Right atrium auricular region (tissue), 2 donors: Measurements from ENCODE around the gene SPOP. TPM values are rescaled to one million over a fixed set of nuclear protein-coding genes. Genes with fewer than 3 reads are reported as not detected.

Experiments
- DNase-seq: peaks from one replicate; pipeline ENCODE4 v3.0.0-alpha.2; 2019; ENCODE audit warnings: low spot score
- H3K27ac ChIP-seq, 2 donors: fragments of 200-600 bp; sonication (generic); 1 replicate in 1 of 2; 2 replicates in 1 of 2; pipeline ENCODE4 v1.5.1; 2016 to 2019
- H3K27me3 ChIP-seq, 2 donors: fragments of 200-600 bp; sonication (generic); one replicate each; pipeline versions ENCODE4 v1.5.1 to v1.6.0; 2017 to 2019
- H3K36me3 ChIP-seq: fragments of 200-600 bp; sonication (generic); one replicate; pipeline ENCODE4 v1.5.1; 2016
- H3K4me1 ChIP-seq, 2 donors: fragments of 200-600 bp; sonication (generic); one replicate each; pipeline versions ENCODE4 v1.5.1 to v1.6.0; 2017 to 2019
- H3K4me3 ChIP-seq, 2 donors: fragments of 200-600 bp; sonication (generic); 1 replicate in 1 of 2; 2 replicates in 1 of 2; pipeline ENCODE4 v1.5.1; 2017 to 2019; ENCODE audit warnings: mild to moderate bottlenecking in 1 of 2, moderate library complexity in 1 of 2
- H3K9me3 ChIP-seq, 2 donors: fragments of 200-600 bp; sonication (generic); one replicate each; pipeline ENCODE4 v1.5.1; 2019
- CTCF ChIP-seq, 2 donors: fragments of 200-600 bp; sonication (generic); IDR thresholded peaks; one replicate each; pipeline ENCODE4 v1.5.1; 2019; ENCODE audit warnings: antibody characterized with exemption in 2 of 2
- total RNA-seq, 2 donors: library from RNA; depleted of rRNA; stranded (reverse); fragments of >200 nt; gene quantifications; one replicate each; pipeline ENCODE4 v1.1.0, GENCODE V29; 2016

The SPOP gene
- total RNA-seq, 2 donors from 2014 or later: 40.9 to 71.8 TPM

- H3K4me1 ChIP-seq: peaks cover 0 to 24% of the 10 kb centered on the region in 2 donors
- peaks cover 47% of the 10 kb centered on the region for H3K36me3 ChIP-seq
- H3K27ac ChIP-seq: peak within 1 kb of the TSS; percentile 82 to 95
- DNase-seq: peak; percentile 99
- H3K27me3 ChIP-seq: no peaks in the 10 kb centered on the region
- H3K4me3 ChIP-seq: peak within 1 kb of the TSS; percentile 95 to 97
- H3K9me3 ChIP-seq: no peaks in the 10 kb centered on the region
- peak; percentile 85 to 90 for TF ChIP-seq CTCF (IDR thresholded peaks at IDR 0.05)
Measured at GRCh38 chr17:49707608-49708514, 30.0 kb upstream of the SPOP start, which contains the start of gene SLC35B1. Gene SLC35B1, minus strand, starts transcription at chr17:49707964. Its CDS starts 131 bp downstream, at chr17:49707833.

GRCh38 chr17:49707246-49707607 is 29.3 kb upstream of the SPOP start:
- Histone ChIP-seq H3K27me3 (no peaks in the 10 kb centered on the region), H3K36me3 (peaks cover 51% of the 10 kb centered on the region), H3K27ac (peak overlapping the region; percentile 82 to 95), H3K4me1 (peaks cover 0 to 24% of the 10 kb centered on the region in 2 donors), H3K9me3 (no peaks in the 10 kb centered on the region), H3K4me3 (peak overlapping the region; percentile 95 to 97)
- DNase-seq: no peak
- no peak for TF ChIP-seq CTCF (IDR thresholded peaks at IDR 0.05)

GRCh38 chr17:49705254-49705653 is 27.4 kb upstream of the SPOP start:
- Histone ChIP-seq H3K36me3 (peaks cover 56% of the 10 kb centered on the region), H3K27me3 (no peaks in the 10 kb centered on the region), H3K27ac (no peak overlapping the region), H3K4me1 (peaks cover 0 to 24% of the 10 kb centered on the region in 2 donors), H3K4me3 (no peak overlapping the region), H3K9me3 (no peaks in the 10 kb centered on the region)
- no peak for TF ChIP-seq CTCF (IDR thresholded peaks at IDR 0.05)
- DNase-seq: no peak

DNA sequence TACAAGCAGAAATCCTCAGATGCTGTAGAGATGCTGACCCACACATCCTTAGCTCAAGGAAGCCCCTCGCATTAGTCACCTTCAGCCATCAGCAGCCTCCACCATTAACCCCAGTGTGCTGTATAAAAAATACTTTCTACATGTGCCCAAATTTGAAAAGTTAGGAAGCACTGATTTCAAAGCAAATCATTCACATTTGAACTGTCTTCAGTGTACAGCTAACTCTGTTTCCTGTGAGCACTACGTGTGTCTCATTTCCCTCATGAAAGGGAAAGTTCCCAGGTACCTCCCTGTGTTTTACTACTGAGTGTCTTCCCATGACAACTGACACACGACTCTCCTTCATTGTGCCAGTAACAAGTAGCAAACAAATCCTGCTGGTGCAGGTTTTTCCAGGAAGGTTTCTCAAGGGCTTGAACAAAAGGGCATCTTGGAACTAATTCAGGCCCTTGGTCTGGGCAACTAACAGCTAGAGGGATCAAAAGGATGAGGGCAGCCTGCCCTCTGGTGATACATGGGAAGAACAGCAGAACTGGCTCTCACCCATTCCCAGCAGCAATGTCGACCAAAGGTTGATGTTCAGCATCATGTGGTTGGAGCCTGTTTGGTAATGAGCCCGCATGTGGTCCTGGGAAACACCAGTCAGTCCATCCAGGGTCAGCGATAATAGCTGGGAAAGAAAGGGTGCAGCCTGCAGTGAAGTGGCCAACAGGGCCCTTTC is 25.8 kb upstream of the SPOP start:
- TF ChIP-seq CTCF (IDR thresholded peaks at IDR 0.05): peak in 1 of 2 donors; percentile 66
- Histone ChIP-seq H3K9me3 (no peaks in the 10 kb centered on the region), H3K27me3 (no peaks in the 10 kb centered on the region), H3K4me3 (no peak overlapping the region), H3K36me3 (peaks cover 63% of the 10 kb centered on the region), H3K27ac (no peak overlapping the region), H3K4me1 (peaks cover 0 to 18% of the 10 kb centered on the region in 2 donors)
- DNase-seq: no peak

- DNase-seq: no peak
- Histone ChIP-seq H3K4me1 (no peaks in the 10 kb centered on the region), H3K4me3 (no peak overlapping the region), H3K27ac (no peak overlapping the region), H3K27me3 (no peaks in the 10 kb centered on the region), H3K36me3 (peaks cover 62% of the 10 kb centered on the region), H3K9me3 (no peaks in the 10 kb centered on the region)
- no peak for TF ChIP-seq CTCF (IDR thresholded peaks at IDR 0.05)
Measured at GRCh38 chr17:49700960-49701359, 23.1 kb upstream of the SPOP start.
